ENCODE measurements around the gene SAP25. TPM values are rescaled to one million over a fixed set of nuclear protein-coding genes. Genes with fewer than 3 reads are reported as not detected.

Gene SAP25
- total RNA-seq, 2 donors from 2014 or later: 10.1 to 25.2 TPM

DNA sequence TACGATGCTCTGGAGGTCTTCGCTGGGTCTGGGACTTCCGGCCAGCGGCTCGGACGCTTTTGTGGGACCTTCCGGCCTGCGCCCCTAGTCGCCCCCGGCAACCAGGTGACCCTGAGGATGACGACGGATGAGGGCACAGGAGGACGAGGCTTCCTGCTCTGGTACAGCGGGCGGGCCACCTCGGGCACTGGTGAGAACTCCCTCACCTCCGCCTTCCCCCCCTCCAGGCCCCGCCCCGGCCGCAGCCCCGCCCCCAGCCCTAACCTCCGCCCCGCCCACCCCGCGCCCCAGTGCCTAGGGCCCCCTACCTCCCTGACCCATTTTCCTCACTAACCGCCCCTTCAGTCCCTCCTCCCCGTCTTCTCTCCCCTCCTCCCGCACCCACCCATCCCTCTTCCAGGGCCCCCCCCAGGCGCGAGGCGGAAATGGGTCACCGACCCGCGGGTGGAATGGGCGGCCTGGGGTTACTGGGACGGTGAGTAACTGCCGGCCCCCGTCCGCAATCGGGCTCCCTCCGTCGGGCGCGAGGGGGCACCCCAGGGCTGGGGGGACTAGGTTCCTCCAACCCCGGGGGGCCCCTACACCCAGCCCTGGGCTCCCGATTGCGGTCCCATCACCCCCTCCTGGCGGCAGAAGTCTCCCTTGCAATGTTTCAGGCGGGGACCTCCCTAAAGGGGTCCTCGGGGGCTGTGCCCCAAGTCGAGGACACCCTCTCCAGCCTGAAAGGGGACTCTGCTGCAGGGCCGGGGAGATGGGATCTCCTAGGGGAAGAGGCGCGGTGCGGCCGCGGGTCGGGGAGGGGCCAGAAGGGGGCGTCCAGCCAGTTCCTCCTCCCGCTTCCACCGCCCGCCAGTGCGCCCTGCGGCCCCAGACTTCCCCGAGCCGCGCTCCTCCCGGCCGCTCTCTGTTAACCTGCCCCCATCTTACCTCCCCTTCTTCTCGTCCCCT, 30.6 kb upstream of the SAP25 start:
- H3K4me1 Mint-ChIP-seq (ENCODE audit: low read depth in 2 of 2): peaks cover 7 to 21% of the 10 kb centered on the region in 2 donors
- peak; percentile 89 for DNase-seq (ENCODE audit: low spot score)
- no peaks in the 10 kb centered on the region for H3K27me3 Mint-ChIP-seq
- no peaks in the 10 kb centered on the region for H3K9me3 Mint-ChIP-seq
- H3K27ac Mint-ChIP-seq: peak overlapping the region; percentile 63 to 77
- H3K36me3 Mint-ChIP-seq: no peaks in the 10 kb centered on the region
- H3K4me3 Mint-ChIP-seq: peak overlapping the region; percentile 86
- peak; percentile 84 to 87 for ATAC-seq

DNA sequence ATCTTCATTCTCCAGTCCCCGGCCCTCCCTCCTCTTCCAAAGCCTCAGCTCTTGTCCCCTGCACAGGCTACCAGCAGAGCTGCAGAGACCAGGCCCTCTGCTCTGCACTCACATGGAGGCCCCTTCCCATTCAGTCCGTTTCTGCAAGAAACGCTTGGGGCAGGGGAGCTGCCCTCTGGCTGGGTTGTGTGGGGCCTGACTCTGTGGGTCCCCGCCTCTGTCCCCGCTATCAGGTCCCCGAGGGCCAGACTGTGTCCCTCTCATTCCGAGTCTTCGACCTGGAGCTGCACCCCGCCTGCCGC, 30.0 kb upstream of the SAP25 start:
- Mint-ChIP-seq H3K9me3 (no peaks in the 10 kb centered on the region), H3K4me3 (peak overlapping the region; percentile 86), H3K36me3 (no peaks in the 10 kb centered on the region), H3K27me3 (no peaks in the 10 kb centered on the region), H3K4me1 (ENCODE audit: low read depth in 2 of 2) (peaks cover 7 to 21% of the 10 kb centered on the region in 2 donors), H3K27ac (peak overlapping the region; percentile 63 to 77)
- ATAC-seq (no peak), DNase-seq (ENCODE audit: low spot score) (no peak)

DNA sequence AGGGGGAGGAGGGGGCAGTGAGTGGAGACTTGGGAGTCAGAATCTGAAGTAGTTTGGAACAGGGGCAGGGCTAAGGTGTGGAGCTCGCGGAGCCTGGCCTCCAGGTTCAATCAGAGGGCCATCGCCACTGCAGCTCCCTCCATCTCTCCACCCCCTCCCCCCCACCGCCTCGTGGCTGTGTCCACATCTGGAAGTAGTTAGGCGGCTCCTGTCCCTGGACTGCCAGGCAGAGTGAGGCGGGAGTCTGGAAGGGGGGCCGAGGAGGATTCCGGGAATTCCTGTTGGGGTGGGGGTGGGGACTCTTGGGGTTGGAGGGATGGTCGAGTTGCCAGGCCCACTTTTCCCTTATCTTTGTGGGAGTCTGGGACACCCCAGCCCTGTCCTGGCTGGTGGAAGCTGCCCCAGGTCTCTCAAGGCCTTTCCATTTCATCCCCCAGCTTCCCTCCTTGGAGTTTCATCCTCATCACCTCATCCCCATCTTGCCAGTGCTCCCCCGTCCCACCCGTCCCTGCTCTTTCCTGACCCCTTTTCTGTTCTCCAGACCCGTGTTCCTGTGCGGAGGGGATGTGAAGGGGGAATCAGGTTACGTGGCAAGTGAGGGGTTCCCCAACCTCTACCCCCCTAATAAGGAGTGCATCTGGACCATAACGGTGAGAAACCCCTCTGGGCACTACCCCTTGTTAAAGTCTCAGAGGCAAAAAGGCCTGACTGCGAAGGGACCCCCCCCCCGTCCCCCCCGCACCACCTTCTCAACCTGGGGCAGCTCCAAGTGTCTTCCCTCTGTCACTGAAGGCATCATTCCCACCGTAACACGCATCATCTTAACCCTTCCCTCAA, 29.4 kb upstream of the SAP25 start:
- Mint-ChIP-seq H3K4me3 (peak overlapping the region; percentile 86), H3K27me3 (no peaks in the 10 kb centered on the region), H3K4me1 (ENCODE audit: low read depth in 2 of 2) (peaks cover 10 to 25% of the 10 kb centered on the region in 2 donors), H3K36me3 (no peaks in the 10 kb centered on the region), H3K9me3 (no peaks in the 10 kb centered on the region), H3K27ac (peak overlapping the region; percentile 63 to 77)
- DNase-seq (ENCODE audit: low spot score) (no peak), ATAC-seq (no peak)

DNA sequence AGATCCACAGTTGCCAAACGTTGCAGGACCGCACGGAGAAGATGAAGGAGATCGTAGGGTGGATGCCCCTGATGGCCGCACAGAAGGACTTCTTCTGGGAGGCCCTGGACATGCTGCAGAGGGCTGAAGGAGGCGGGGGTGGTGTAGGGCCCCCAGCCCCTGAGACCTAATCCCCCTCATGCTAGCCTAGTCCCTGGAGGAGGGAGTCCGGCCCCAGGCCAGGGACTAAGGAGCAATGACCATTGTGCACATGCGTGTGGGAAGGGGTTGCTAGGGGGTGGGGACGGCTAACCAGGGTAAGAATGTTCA, 27.0 kb upstream of the SAP25 start:
- Mint-ChIP-seq H3K4me1 (ENCODE audit: low read depth in 2 of 2) (peaks cover 11 to 21% of the 10 kb centered on the region in 2 donors), H3K9me3 (no peaks in the 10 kb centered on the region)

DNA sequence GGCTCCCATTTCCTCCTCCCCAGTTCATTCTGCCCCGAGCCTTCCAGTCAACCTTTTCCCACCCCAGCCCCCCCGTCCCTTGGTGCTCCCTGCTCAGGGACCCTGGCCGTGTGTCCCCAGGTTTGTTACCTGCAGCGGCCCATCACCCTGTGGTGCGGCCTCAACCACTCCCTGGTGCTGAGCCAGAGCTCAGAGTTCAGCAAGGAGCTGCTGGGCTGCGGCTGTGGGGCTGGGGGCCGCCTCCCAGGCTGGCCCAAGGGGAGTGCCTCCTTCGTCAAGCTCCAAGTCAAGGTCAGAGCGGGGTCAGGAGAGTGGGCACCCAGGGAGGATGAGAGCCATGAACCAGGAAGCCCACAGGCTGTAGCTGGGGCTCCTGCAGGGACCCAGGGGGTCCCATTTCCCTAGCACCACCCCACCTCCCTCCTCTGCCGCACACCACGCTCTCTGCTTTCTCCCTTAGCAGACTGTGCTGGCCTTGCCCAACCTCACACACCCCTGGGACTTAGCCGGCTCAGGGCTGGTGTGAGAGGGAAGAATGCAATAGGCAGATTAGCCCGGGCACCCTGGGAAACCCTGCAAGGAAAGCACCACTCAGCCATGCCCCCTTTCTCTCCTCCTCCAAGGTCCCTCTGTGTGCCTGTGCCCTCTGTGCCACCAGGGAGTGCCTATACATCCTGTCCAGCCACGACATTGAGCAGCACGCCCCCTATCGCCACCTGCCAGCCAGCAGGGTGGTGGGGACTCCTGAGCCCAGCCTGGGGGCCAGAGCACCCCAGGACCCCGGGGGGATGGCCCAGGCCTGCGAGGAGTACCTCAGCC, 26.4 kb upstream of the SAP25 start:
- no peaks in the 10 kb centered on the region for H3K27me3 Mint-ChIP-seq
- DNase-seq (ENCODE audit: low spot score): no peak
- no peaks in the 10 kb centered on the region for H3K9me3 Mint-ChIP-seq
- ATAC-seq: no peak
- peaks cover 11 to 15% of the 10 kb centered on the region in 2 donors for H3K4me1 Mint-ChIP-seq (ENCODE audit: low read depth in 2 of 2)
- H3K27ac Mint-ChIP-seq: no peak overlapping the region
- no peaks in the 10 kb centered on the region for H3K36me3 Mint-ChIP-seq
- H3K4me3 Mint-ChIP-seq: no peak overlapping the region

More for the DNA sequence above, 27.0 kb upstream of the SAP25 start:
- no peaks in the 10 kb centered on the region for H3K27me3 Mint-ChIP-seq
- H3K27ac Mint-ChIP-seq: no peak overlapping the region
- H3K4me3 Mint-ChIP-seq: no peak overlapping the region
- ATAC-seq (no peak), DNase-seq (ENCODE audit: low spot score) (no peak)
- H3K36me3 Mint-ChIP-seq: no peaks in the 10 kb centered on the region

DNA sequence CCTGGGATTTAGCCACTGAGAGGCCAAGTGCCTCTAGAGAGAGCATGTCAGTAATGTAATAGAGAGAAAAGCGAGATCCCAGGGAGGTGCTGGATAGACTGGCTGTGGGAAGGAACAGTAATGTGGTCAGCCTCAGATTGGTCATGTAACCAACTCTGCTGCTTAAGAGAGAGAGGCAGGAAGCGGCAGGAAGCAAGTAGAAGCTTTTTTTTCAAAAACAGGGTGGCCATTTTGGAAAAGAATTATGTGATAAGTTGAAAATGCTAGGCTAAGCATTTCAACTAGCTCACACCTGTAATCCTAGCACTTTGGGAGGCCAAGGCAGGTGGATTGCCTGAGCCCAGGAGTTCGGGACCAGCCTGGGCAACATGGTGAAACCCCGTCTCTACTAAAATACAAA, 24.7 kb upstream of the SAP25 start:
- Mint-ChIP-seq H3K4me3 (no peak overlapping the region), H3K27me3 (no peaks in the 10 kb centered on the region), H3K27ac (peak overlapping the region in 1 of 2 donors; percentile 14), H3K36me3 (no peaks in the 10 kb centered on the region), H3K4me1 (ENCODE audit: low read depth in 2 of 2) (peaks cover 4 to 9% of the 10 kb centered on the region in 2 donors), H3K9me3 (no peaks in the 10 kb centered on the region)
- DNase-seq (ENCODE audit: low spot score): no peak
- no peak for ATAC-seq

DNA sequence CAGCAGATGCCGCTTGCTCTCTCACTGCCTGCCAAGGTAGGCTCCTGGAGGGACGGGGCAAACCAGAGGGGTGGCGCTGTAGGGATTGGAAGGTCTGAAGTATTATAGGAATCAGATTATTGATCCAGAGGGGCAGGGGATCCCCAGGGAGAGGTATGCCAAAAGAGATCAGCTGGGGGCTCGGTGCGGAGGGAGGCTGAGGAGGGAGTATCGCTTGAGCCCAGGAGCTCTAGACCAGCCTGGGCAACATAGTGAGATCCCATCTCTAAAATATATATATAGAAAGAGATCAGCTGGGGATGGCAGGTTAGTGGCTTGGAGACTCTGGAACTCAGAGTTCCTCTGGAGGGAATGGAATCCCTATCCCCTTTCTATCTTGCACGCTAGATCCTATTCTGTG, 21.5 kb upstream of the SAP25 start:
- Mint-ChIP-seq H3K27ac (no peak overlapping the region), H3K4me1 (ENCODE audit: low read depth in 2 of 2) (peaks cover 4% of the 10 kb centered on the region in 2 donors), H3K36me3 (no peaks in the 10 kb centered on the region), H3K27me3 (peaks cover 4 to 6% of the 10 kb centered on the region in 2 donors), H3K4me3 (no peak overlapping the region), H3K9me3 (no peaks in the 10 kb centered on the region)
- DNase-seq (ENCODE audit: low spot score): no peak
- ATAC-seq: no peak

DNA sequence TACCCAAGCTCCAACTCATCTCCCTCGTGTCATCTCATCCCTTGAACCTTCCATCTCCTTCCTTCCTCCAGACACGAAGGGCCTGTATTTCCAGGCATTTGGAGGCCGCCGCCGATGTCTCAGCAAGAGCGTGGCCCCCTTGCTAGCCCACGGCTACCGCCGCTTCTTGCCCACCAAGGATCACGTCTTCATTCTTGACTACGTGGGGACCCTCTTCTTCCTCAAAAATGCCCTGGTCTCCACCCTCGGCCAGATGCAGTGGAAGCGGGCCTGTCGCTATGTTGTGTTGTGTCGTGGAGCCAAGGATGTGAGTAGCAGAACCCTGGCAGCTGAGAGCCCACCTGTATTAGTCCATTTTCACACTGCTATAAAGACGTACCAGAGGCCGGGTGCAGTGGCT, 17.9 kb upstream of the SAP25 start:
- H3K4me3 Mint-ChIP-seq: no peak overlapping the region
- ATAC-seq (no peak), DNase-seq (ENCODE audit: low spot score) (no peak)
- H3K27ac Mint-ChIP-seq: no peak overlapping the region
- no peaks in the 10 kb centered on the region for H3K4me1 Mint-ChIP-seq (ENCODE audit: low read depth in 2 of 2)
- H3K36me3 Mint-ChIP-seq: no peaks in the 10 kb centered on the region
- peaks cover 6 to 8% of the 10 kb centered on the region in 2 donors for H3K27me3 Mint-ChIP-seq
- H3K9me3 Mint-ChIP-seq: no peaks in the 10 kb centered on the region

DNA sequence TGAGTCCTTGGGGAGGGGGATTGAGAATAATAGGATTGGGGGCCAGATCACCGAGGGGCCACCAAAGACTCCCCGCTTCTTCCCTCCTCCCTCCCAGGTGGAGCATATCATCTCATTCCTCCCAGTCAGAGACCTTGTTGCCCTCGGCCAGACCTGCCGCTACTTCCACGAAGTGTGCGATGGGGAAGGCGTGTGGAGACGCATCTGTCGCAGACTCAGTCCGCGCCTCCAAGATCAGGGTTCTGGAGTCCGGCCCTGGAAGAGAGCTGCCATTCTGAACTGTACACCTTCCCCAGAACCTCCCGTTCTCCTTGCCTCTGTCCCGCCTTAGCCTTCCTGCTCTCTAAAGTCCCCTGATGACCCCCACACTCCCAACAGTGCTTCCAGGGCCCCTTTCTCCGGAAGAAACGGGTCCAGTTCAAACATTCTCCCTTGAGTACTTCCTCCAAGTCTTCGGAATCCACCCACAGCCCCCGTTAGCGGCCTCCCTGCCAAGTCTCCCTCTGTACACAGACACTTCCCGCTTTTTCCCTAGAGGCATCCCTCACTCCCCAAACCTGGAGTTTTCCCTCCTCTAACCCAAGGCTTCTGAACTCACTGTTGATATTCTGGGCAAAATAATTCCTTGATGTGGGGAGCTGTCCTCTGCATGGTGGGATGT, 16.5 kb upstream of the SAP25 start:
- H3K27me3 Mint-ChIP-seq: peaks cover 6 to 8% of the 10 kb centered on the region in 2 donors
- H3K36me3 Mint-ChIP-seq: no peaks in the 10 kb centered on the region
- H3K9me3 Mint-ChIP-seq: no peaks in the 10 kb centered on the region
- ATAC-seq (no peak), DNase-seq (ENCODE audit: low spot score) (no peak)
- peaks cover 3% of the 10 kb centered on the region in 2 donors for H3K4me1 Mint-ChIP-seq (ENCODE audit: low read depth in 2 of 2)
- no peak overlapping the region for H3K4me3 Mint-ChIP-seq
- no peak overlapping the region for H3K27ac Mint-ChIP-seq

DNA sequence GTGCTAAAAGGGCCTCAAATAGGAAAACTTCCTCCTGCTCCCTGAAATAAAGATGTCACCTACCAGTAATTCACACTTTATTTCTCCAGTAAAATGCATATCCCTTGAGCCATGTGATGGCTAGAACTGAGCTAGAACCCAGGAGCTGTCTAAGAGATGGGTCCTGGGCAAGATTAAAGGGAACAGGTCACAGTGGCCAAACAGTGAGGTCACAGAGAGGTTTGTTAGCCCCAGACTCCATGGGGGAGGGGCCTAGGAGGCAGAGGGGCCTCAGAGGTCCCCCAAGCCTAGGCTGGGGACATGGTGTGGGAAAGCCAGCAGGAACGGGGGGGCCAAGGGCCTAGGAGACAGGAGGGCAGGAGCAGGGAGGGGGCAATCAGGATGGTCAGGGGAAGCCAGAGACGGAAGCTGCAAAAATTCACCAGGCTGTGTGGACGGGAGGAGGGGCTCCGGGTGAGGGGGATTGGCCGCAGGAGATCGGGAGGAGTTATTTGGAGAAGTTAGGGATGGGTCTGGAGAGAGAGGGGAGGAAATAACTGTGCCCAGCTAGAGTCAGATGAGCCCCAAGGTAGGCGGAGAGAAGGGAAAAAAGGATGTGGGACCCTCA, 15.7 kb upstream of the SAP25 start:
- Mint-ChIP-seq H3K36me3 (no peaks in the 10 kb centered on the region), H3K27me3 (peaks cover 6 to 8% of the 10 kb centered on the region in 2 donors), H3K27ac (no peak overlapping the region), H3K9me3 (no peaks in the 10 kb centered on the region), H3K4me3 (no peak overlapping the region), H3K4me1 (ENCODE audit: low read depth in 2 of 2) (peaks cover 9 to 10% of the 10 kb centered on the region in 2 donors)
- ATAC-seq: no peak
- no peak for DNase-seq (ENCODE audit: low spot score)

DNA sequence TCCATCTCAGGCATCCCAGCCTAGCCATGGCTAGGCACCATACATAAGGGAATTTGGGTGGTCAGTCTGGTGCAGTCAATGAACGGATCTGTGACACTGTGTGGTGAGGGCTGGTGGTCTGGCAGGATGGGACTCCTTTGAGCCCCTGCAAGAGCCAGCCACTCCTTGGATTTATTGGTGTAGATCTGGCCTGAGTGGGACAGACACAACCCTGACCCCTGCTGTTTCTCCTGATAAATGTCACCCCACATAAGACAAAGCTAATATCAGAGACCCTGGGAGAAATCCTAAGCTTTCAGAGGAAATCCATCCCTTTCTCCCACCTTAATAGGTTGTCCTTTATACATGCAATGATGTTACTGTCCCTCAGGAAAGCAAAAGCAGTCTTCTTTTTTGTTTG, 14.7 kb upstream of the SAP25 start:
- ATAC-seq (no peak), DNase-seq (ENCODE audit: low spot score) (no peak)
- H3K27me3 Mint-ChIP-seq: peaks cover 6 to 8% of the 10 kb centered on the region in 2 donors
- H3K4me3 Mint-ChIP-seq: peak overlapping the region; percentile 42
- no peaks in the 10 kb centered on the region for H3K36me3 Mint-ChIP-seq
- no peaks in the 10 kb centered on the region for H3K9me3 Mint-ChIP-seq
- H3K4me1 Mint-ChIP-seq (ENCODE audit: low read depth in 2 of 2): peaks cover 18 to 20% of the 10 kb centered on the region in 2 donors
- H3K27ac Mint-ChIP-seq: no peak overlapping the region

DNA sequence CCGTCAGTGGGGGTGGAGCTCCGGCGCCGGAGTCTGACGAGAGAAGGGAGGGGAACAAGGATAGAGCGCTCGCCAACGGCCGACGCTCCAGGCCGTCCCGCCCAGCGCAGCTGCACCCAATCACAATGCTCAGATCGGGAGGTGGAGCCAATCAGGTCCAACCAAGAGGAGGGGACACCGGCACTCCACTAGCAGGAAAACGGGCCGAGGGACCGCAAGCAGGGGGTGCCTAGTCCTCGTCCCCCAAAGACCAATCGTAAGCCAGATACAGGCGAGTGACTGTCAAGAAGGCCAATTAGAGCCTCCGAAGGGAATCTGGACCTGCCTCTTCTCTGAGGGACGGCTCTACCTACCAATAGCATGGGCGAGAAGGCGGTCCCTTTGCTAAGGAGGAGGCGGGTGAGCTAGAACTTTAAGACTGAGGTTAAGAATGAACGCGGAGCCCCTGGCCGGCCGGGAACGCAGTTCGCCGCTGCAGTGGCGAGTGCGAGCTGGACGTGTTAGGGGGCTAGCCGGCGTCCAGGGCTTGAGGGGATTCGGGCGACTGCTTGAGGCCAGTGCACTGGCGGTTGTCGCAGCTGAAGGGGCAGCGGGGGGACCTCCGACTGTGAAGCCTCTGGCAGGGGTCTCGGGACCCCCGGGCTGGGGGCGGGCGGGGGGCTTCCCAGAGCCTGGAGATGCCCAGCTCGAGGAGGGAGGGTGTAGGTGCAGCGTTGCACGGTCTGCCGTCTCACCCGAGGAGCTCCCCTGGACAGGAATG, 12.7 kb upstream of the SAP25 start, which contains the start of gene FBXO24:
FBXO24 (plus strand) TSS at position 63 of the 760 bp plus-strand sequence; CDS start at position 361, 298 bp downstream.
- peak; percentile 94 to 95 for ATAC-seq
- Mint-ChIP-seq H3K36me3 (no peaks in the 10 kb centered on the region), H3K4me1 (ENCODE audit: low read depth in 2 of 2) (peaks cover 25 to 29% of the 10 kb centered on the region in 2 donors), H3K9me3 (no peaks in the 10 kb centered on the region), H3K4me3 (peak within 1 kb of the TSS; percentile 98), H3K27ac (peak within 1 kb of the TSS; percentile 96 to 97), H3K27me3 (peaks cover 6 to 8% of the 10 kb centered on the region in 2 donors)
- DNase-seq (ENCODE audit: low spot score): peak; percentile 100
